Measurements from ENCODE around the gene CPS1. TPM values are rescaled to one million over a fixed set of nuclear protein-coding genes. Genes with fewer than 3 reads are reported as not detected.

CPS1 gene
- total RNA-seq, 1 experiment from 2014 or later: 0.62 TPM

- intact Hi-C loops (cut with micrococcal nuclease; ENCODE audit: unreplicated experiment): no loop called here
- Histone ChIP-seq H3K9me3 (ENCODE audit: low read depth, low read length, poor library complexity, severe bottlenecking) (no peaks in the 10 kb centered on the region), H3K4me1 (ENCODE audit: insufficient read depth, low read length, poor library complexity, severe bottlenecking) (no peaks in the 10 kb centered on the region), H3K36me3 (ENCODE audit: insufficient read depth, low read length, poor library complexity, severe bottlenecking) (no peaks in the 10 kb centered on the region), H3K4me3 (ENCODE audit: low read depth, low read length, poor library complexity, severe bottlenecking) (no peak overlapping the region), H3K27ac (ENCODE audit: low read depth, low read length, poor library complexity, severe bottlenecking) (no peak overlapping the region), H3K27me3 (replicated peaks; ENCODE audit: insufficient read depth, low read depth, low read length, poor library complexity) (no peaks in the 10 kb centered on the region)
- BruUV-seq (replicated peaks): no TSS peak
- TF ChIP-seq EZH2 (IDR thresholded peaks at IDR 0.05; ENCODE audit: borderline replicate concordance, low read depth, low read length, poor library complexity, severe bottlenecking) (no peak), CTCF (conservative IDR thresholded peaks at IDR 0.05; ENCODE audit: low read depth, low read length) (no peak)
- CTCF ChIA-PET: no interaction called here
- no peak for DNase-seq (ENCODE audit: low spot score)
- POLR2A ChIA-PET (ENCODE audit: low non-redundant PET): no interaction called here
Measured at GRCh38 chr2:210715560-210716082, 159.2 kb downstream of the CPS1 start.

GRCh38 chr2:210718503-210718902 is 162.1 kb downstream of the CPS1 start:
- Histone ChIP-seq H3K4me1 (ENCODE audit: insufficient read depth, low read length, poor library complexity, severe bottlenecking) (no peaks in the 10 kb centered on the region), H3K4me3 (ENCODE audit: low read depth, low read length, poor library complexity, severe bottlenecking) (no peak overlapping the region), H3K27ac (ENCODE audit: low read depth, low read length, poor library complexity, severe bottlenecking) (no peak overlapping the region), H3K27me3 (replicated peaks; ENCODE audit: insufficient read depth, low read depth, low read length, poor library complexity) (no peaks in the 10 kb centered on the region), H3K36me3 (ENCODE audit: insufficient read depth, low read length, poor library complexity, severe bottlenecking) (no peaks in the 10 kb centered on the region), H3K9me3 (ENCODE audit: low read depth, low read length, poor library complexity, severe bottlenecking) (no peaks in the 10 kb centered on the region)
- ChIA-PET POLR2A (ENCODE audit: low non-redundant PET) (no interaction called here), CTCF (no interaction called here)
- intact Hi-C loops (cut with micrococcal nuclease; ENCODE audit: unreplicated experiment): no loop called here
- no peak for DNase-seq (ENCODE audit: low spot score)
- BruUV-seq (replicated peaks): no TSS peak
- TF ChIP-seq CTCF (conservative IDR thresholded peaks at IDR 0.05; ENCODE audit: low read depth, low read length): no peak
- TF ChIP-seq EZH2 (IDR thresholded peaks at IDR 0.05; ENCODE audit: borderline replicate concordance, low read depth, low read length, poor library complexity, severe bottlenecking): no peak

GRCh38 chr2:210722092-210722491 is 165.7 kb downstream of the CPS1 start:
- BruUV-seq (replicated peaks): no TSS peak
- CTCF ChIA-PET: no interaction called here
- no peaks in the 10 kb centered on the region for H3K4me1 ChIP-seq (ENCODE audit: insufficient read depth, low read length, poor library complexity, severe bottlenecking)
- H3K27ac ChIP-seq (ENCODE audit: low read depth, low read length, poor library complexity, severe bottlenecking): no peak overlapping the region
- H3K27me3 ChIP-seq (replicated peaks; ENCODE audit: insufficient read depth, low read depth, low read length, poor library complexity): no peaks in the 10 kb centered on the region
- intact Hi-C loops (cut with micrococcal nuclease; ENCODE audit: unreplicated experiment): no loop called here
- TF ChIP-seq CTCF (conservative IDR thresholded peaks at IDR 0.05; ENCODE audit: low read depth, low read length): no peak
- no peak for TF ChIP-seq EZH2 (IDR thresholded peaks at IDR 0.05; ENCODE audit: borderline replicate concordance, low read depth, low read length, poor library complexity, severe bottlenecking)
- H3K9me3 ChIP-seq (ENCODE audit: low read depth, low read length, poor library complexity, severe bottlenecking): no peaks in the 10 kb centered on the region
- POLR2A ChIA-PET (ENCODE audit: low non-redundant PET): no interaction called here
- DNase-seq (ENCODE audit: low spot score): no peak
- no peaks in the 10 kb centered on the region for H3K36me3 ChIP-seq (ENCODE audit: insufficient read depth, low read length, poor library complexity, severe bottlenecking)
- no peak overlapping the region for H3K4me3 ChIP-seq (ENCODE audit: low read depth, low read length, poor library complexity, severe bottlenecking)

Measured in A673 (cell line).